D721Med (cell line): ENCODE measurements around the gene FPR1.
"Not testable (repeated sequence)": the region's sequence is repeated elsewhere in the genome, so short reads cannot be mapped to it uniquely, and the experiment has no call there.

ENCODE experiments used
- DNase-seq: peaks from one replicate; pipeline ENCODE4 v3.0.0; 2011; ENCODE audit warnings: low spot score; ENCODE audit not compliant: insufficient read length
- FAIRE-seq: peaks from 2 replicates; lab custom pipeline; 2011; peaks lifted over from hg19 to GRCh38; lab: Jason Lieb, UNC
- TF ChIP-seq, protein P1 (sequence below): IDR thresholded peaks from 2 replicates; pipeline ENCODE4 v1.5.1; 2012; ENCODE audit warnings: mild to moderate bottlenecking, control low read depth; ENCODE audit not compliant: insufficient read depth; ENCODE audit errors: missing control alignments

Gene FPR1

DNA sequence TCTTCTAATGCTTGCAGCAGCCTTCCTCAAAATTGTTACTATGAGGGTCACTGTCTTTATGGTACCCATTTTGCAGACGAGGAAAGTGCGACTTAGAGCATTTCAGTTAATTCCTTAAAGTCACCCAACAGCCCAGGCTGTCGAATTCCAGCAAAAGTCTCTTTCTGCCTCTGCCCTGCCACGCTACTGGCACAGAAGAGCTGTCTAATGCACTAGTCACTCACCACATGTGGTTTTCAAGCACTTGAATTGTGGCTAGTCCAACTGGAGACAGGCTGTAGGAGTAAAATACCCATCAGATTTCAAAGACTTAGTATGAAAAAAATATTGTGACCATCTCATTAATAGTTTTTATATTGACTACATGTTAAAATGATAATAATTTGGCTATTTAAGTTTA is 1.7 kb downstream of the FPR1 start:
- no peak for FAIRE-seq

DNA sequence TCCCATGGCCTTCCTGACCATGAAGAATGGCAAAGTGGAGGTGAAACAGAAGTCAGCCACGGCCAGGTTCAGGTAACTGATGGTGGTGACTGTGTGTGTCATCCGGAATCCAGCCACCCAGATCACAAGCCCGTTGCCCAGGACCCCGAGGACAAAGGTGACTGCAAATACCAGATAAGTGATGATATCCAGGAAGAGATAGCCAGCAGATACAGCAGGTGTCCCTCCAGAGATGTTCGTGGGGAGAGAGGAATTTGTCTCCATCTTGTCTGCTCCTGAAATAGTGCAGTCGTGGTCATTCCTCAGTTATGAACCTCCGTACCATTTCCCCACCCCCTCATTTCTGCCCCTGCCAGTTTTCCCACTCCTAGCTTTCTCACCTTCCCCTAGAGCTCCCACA is 4.9 kb downstream of the FPR1 start:
- TF ChIP-seq, protein P1, sequence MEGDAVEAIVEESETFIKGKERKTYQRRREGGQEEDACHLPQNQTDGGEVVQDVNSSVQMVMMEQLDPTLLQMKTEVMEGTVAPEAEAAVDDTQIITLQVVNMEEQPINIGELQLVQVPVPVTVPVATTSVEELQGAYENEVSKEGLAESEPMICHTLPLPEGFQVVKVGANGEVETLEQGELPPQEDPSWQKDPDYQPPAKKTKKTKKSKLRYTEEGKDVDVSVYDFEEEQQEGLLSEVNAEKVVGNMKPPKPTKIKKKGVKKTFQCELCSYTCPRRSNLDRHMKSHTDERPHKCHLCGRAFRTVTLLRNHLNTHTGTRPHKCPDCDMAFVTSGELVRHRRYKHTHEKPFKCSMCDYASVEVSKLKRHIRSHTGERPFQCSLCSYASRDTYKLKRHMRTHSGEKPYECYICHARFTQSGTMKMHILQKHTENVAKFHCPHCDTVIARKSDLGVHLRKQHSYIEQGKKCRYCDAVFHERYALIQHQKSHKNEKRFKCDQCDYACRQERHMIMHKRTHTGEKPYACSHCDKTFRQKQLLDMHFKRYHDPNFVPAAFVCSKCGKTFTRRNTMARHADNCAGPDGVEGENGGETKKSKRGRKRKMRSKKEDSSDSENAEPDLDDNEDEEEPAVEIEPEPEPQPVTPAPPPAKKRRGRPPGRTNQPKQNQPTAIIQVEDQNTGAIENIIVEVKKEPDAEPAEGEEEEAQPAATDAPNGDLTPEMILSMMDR, result no peak
- FAIRE-seq (no peak), DNase-seq (no peak)

More for the DNA sequence above, 1.7 kb downstream of the FPR1 start:
- no peak for DNase-seq
- TF ChIP-seq, protein P1, result no peak

DNA sequence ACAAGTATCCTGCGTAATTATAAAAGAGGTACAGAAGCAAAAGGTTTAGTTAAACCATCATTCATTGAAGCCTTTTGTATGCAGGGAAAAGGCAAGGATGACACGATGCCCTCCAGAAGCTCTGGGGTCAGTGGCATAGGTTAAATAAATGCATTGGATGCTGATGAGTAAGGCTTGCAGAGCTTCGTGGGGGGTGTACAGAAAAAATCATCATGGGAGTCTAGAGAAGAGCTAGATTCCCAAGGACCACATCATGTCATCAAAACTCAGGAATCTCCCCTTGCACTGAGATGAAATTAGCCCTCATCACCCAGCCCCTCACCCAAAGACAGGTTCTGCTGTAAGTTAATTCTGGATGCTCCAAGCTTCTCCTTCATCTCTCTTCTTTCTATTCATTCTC is 8.3 kb downstream of the FPR1 start:
- no peak for DNase-seq
- TF ChIP-seq, protein P1, result no peak
- no peak for FAIRE-seq

DNA sequence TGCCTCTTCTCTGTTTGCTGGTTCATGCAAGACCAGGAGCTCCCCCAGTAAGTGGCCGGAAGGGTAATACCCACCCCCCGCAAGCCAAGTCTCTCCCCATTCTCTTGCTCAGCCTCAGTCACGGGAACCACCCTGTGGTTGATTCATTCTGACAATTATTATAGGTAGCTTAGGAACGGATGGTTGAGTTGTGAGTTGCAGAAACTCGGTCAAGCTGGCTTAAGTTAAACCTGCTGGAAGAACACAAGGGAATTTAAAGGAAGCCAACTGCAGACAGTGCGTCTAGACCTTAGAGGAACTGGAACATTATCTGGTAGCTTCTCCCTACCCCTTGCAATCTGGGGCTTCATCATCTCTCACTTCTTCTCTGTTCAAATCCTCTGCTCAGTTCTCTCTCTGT is 8.9 kb downstream of the FPR1 start:
- no peak for DNase-seq
- TF ChIP-seq, protein P1, result no peak

DNA sequence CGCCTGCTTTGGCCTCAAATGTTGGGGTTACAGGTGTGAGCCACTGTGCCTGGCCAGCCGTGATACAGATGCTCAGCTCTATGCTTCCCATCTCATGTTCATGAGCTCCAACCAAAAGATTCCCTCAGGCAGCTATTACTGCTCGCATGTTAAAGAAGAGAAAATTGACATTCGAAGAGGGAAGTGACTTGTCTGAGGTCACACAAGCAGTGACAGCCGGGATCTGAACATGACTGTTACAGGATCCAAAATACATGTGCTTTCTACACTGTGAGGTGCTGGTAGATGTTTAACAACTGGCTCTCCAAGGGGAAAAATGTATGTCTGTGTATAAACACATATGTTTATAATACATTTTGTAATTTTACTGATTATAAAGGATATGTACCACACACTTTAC is 11.3 kb downstream of the FPR1 start:
- DNase-seq, result no peak
- FAIRE-seq, result no peak
- TF ChIP-seq, protein P1, result no peak

More for the DNA sequence above, 8.9 kb downstream of the FPR1 start:
- no peak for FAIRE-seq

DNA sequence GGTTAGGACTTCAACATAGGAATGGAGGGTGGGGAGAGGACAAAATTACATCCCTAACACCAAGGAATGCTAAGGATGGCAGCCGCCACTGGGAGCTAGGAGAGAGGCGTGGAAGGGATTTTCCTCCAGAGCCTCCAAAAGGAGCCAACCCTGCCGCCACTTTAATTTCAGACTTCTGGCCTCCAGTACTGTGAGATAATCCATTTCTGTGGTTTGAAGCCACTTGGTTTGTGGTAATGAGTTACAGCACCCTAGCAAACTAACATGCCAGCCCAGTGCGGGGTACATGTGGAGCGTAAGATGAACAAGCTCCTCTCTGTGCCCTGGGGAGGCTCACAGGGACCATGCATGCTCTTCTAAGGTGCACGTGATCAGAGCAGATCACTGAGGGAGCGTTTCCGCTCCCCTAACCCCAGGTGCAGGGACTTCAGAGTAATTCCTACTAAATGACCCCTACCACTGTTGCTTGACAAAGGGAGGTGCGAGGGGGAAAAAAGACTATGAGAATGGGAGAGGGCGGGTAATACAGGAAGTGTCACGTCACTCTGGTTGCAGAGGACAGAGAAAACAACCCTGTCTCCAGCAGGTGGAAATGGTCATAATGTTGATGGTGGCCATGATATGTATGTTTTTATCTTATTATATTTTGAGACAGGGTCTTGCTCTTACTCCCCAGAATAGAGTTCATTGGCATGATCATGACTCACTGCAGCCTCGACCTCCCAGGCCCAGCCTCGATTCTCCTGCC is 12.0 kb downstream of the FPR1 start:
- TF ChIP-seq, protein P1, result no peak
- DNase-seq (no peak), FAIRE-seq (no peak)

DNA sequence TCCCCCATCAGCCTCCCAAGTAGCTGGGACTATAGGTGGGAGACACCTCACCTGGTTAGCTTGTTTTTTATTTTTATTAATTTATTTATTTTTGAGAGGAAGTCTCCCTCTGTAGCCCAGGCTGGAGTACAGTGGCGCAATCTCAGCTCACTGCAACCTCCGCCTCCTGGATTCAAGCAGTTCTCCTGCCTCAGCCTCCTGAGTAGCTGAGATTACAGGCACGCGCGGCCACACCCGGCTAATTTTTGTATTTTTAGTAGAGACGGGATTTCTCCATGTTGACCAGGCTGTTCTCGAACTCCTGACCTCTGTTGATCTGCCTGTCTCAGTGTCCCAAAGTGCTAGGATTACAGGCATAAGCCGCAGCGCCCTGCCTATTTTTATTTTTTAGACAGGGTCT is 13.2 kb downstream of the FPR1 start:
- not testable (repeated sequence) for FAIRE-seq, DNase-seq

DNA sequence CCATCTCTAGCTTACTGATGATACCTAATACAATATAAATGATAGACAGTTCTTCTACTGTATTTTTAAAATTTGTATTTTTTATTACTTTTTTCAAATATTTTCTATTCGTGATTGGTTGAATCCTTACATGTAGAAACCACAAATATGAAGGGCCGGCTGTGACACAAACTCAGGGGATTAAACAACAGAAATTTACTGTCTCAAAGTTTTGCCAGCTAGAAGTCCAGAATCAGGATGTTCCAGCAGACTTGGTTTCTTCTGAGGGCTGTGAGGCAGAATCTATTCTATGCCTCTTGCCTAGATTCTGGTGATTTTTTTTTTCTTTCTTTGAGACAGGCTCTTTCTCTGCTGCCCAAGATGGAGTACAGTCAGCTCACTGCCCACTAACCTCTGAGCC is 13.8 kb downstream of the FPR1 start:
- no peak for DNase-seq
- FAIRE-seq, result no peak
- TF ChIP-seq, protein P1, result no peak
